ENCODE measurements around the gene CELF2.
A peak's percentile ranks its signal among the peaks of the same experiment; 100 is the strongest.

The CELF2 gene

GRCh38 chr10:11091517-11092102, 73.9 kb downstream of the CELF2 start:
- Histone ChIP-seq H3K9me3 (ENCODE audit: insufficient read depth, low read depth, low read length) (no peaks in the 10 kb centered on the region), H3K36me3 (ENCODE audit: insufficient read depth, low read depth, low read length) (no peaks in the 10 kb centered on the region), H3K4me1 (ENCODE audit: insufficient read depth, low read length) (peaks cover 30% of the 10 kb centered on the region), H3K27ac (ENCODE audit: low read length) (no peak overlapping the region), H3K4me3 (ENCODE audit: low read length) (no peak overlapping the region), H3K9ac (ENCODE audit: low read depth, low read length) (no peak overlapping the region), H3K27me3 (ENCODE audit: insufficient read depth, low read length) (no peaks in the 10 kb centered on the region)

- H3K4me3 ChIP-seq (ENCODE audit: low read length) = no peak overlapping the region
- H3K9me3 ChIP-seq (ENCODE audit: insufficient read depth, low read depth, low read length) = no peaks in the 10 kb centered on the region
- no peaks in the 10 kb centered on the region for H3K36me3 ChIP-seq (ENCODE audit: insufficient read depth, low read depth, low read length)
- H3K27ac ChIP-seq (ENCODE audit: low read length) = peak overlapping the region; percentile 31
- no peaks in the 10 kb centered on the region for H3K27me3 ChIP-seq (ENCODE audit: insufficient read depth, low read length)
- H3K4me1 ChIP-seq (ENCODE audit: insufficient read depth, low read length) = peaks cover 38% of the 10 kb centered on the region
- H3K9ac ChIP-seq (ENCODE audit: low read depth, low read length) = no peak overlapping the region
Measured at GRCh38 chr10:11093771-11094736, 76.4 kb downstream of the CELF2 start.

- peak overlapping the region; percentile 21; the same call in 1 of the 2 replicates for H3K9ac ChIP-seq (ENCODE audit: low read depth, low read length)
- no peak overlapping the region for H3K4me3 ChIP-seq (ENCODE audit: low read length)
- H3K27ac ChIP-seq (ENCODE audit: low read length) = no peak overlapping the region
- H3K27me3 ChIP-seq (ENCODE audit: insufficient read depth, low read length) = no peaks in the 10 kb centered on the region
- no peaks in the 10 kb centered on the region for H3K9me3 ChIP-seq (ENCODE audit: insufficient read depth, low read depth, low read length)
- no peaks in the 10 kb centered on the region for H3K36me3 ChIP-seq (ENCODE audit: insufficient read depth, low read depth, low read length)
- peaks cover 38% of the 10 kb centered on the region for H3K4me1 ChIP-seq (ENCODE audit: insufficient read depth, low read length)
Measured at GRCh38 chr10:11095374-11095801, 77.7 kb downstream of the CELF2 start.

- Histone ChIP-seq H3K27me3 (ENCODE audit: insufficient read depth, low read length) (no peaks in the 10 kb centered on the region), H3K27ac (ENCODE audit: low read length) (no peak overlapping the region), H3K4me3 (ENCODE audit: low read length) (peak overlapping the region; percentile 41; the same call in 1 of the 2 replicates)
Measured at GRCh38 chr10:11096422-11096821, 78.8 kb downstream of the CELF2 start.

GRCh38 chr10:11097686-11098085, 80.0 kb downstream of the CELF2 start:
- Histone ChIP-seq H3K27me3 (ENCODE audit: insufficient read depth, low read length) (no peaks in the 10 kb centered on the region), H3K36me3 (ENCODE audit: insufficient read depth, low read depth, low read length) (no peaks in the 10 kb centered on the region), H3K9me3 (ENCODE audit: insufficient read depth, low read depth, low read length) (no peaks in the 10 kb centered on the region), H3K27ac (ENCODE audit: low read length) (no peak overlapping the region), H3K4me3 (ENCODE audit: low read length) (no peak overlapping the region), H3K4me1 (ENCODE audit: insufficient read depth, low read length) (peaks cover 38% of the 10 kb centered on the region), H3K9ac (ENCODE audit: low read depth, low read length) (no peak overlapping the region)

More at GRCh38 chr10:11096422-11096821, 78.8 kb downstream of the CELF2 start:
- Histone ChIP-seq H3K36me3 (ENCODE audit: insufficient read depth, low read depth, low read length) (no peaks in the 10 kb centered on the region), H3K4me1 (ENCODE audit: insufficient read depth, low read length) (peaks cover 38% of the 10 kb centered on the region), H3K9ac (ENCODE audit: low read depth, low read length) (peak overlapping the region; percentile 22; the same call in 1 of the 2 replicates), H3K9me3 (ENCODE audit: insufficient read depth, low read depth, low read length) (no peaks in the 10 kb centered on the region)

GRCh38 chr10:11098666-11099065, 81.0 kb downstream of the CELF2 start:
- Histone ChIP-seq H3K9me3 (ENCODE audit: insufficient read depth, low read depth, low read length) (no peaks in the 10 kb centered on the region), H3K9ac (ENCODE audit: low read depth, low read length) (no peak overlapping the region), H3K4me3 (ENCODE audit: low read length) (no peak overlapping the region), H3K36me3 (ENCODE audit: insufficient read depth, low read depth, low read length) (no peaks in the 10 kb centered on the region), H3K27me3 (ENCODE audit: insufficient read depth, low read length) (no peaks in the 10 kb centered on the region), H3K27ac (ENCODE audit: low read length) (no peak overlapping the region), H3K4me1 (ENCODE audit: insufficient read depth, low read length) (peaks cover 37% of the 10 kb centered on the region)

- no peaks in the 10 kb centered on the region for H3K36me3 ChIP-seq (ENCODE audit: insufficient read depth, low read depth, low read length)
- H3K4me3 ChIP-seq (ENCODE audit: low read length) = no peak overlapping the region
- no peaks in the 10 kb centered on the region for H3K9me3 ChIP-seq (ENCODE audit: insufficient read depth, low read depth, low read length)
- H3K9ac ChIP-seq (ENCODE audit: low read depth, low read length) = no peak overlapping the region
- H3K27me3 ChIP-seq (ENCODE audit: insufficient read depth, low read length) = no peaks in the 10 kb centered on the region
- H3K27ac ChIP-seq (ENCODE audit: low read length) = no peak overlapping the region
- peaks cover 4% of the 10 kb centered on the region; the same call in 1 of the 2 replicates for H3K4me1 ChIP-seq (ENCODE audit: insufficient read depth, low read length)
Measured at GRCh38 chr10:11104772-11105675, 87.4 kb downstream of the CELF2 start.

GRCh38 chr10:11105676-11106004, 88.0 kb downstream of the CELF2 start:
- H3K27ac ChIP-seq (ENCODE audit: low read length) = no peak overlapping the region
- H3K36me3 ChIP-seq (ENCODE audit: insufficient read depth, low read depth, low read length) = no peaks in the 10 kb centered on the region
- no peaks in the 10 kb centered on the region for H3K9me3 ChIP-seq (ENCODE audit: insufficient read depth, low read depth, low read length)
- H3K9ac ChIP-seq (ENCODE audit: low read depth, low read length) = no peak overlapping the region
- H3K27me3 ChIP-seq (ENCODE audit: insufficient read depth, low read length) = no peaks in the 10 kb centered on the region
- H3K4me3 ChIP-seq (ENCODE audit: low read length) = no peak overlapping the region
- H3K4me1 ChIP-seq (ENCODE audit: insufficient read depth, low read length) = peaks cover 4% of the 10 kb centered on the region; the same call in 1 of the 2 replicates

- H3K9me3 ChIP-seq (ENCODE audit: insufficient read depth, low read depth, low read length) = no peaks in the 10 kb centered on the region
- no peak overlapping the region for H3K27ac ChIP-seq (ENCODE audit: low read length)
- H3K9ac ChIP-seq (ENCODE audit: low read depth, low read length) = no peak overlapping the region
- H3K4me1 ChIP-seq (ENCODE audit: insufficient read depth, low read length) = peaks cover 6% of the 10 kb centered on the region; the same call in 1 of the 2 replicates
- H3K4me3 ChIP-seq (ENCODE audit: low read length) = no peak overlapping the region
- H3K36me3 ChIP-seq (ENCODE audit: insufficient read depth, low read depth, low read length) = no peaks in the 10 kb centered on the region
- no peaks in the 10 kb centered on the region for H3K27me3 ChIP-seq (ENCODE audit: insufficient read depth, low read length)
Measured at GRCh38 chr10:11106621-11107374, 89.1 kb downstream of the CELF2 start.

- no peak overlapping the region for H3K27ac ChIP-seq (ENCODE audit: low read length)
- no peak overlapping the region for H3K9ac ChIP-seq (ENCODE audit: low read depth, low read length)
- no peak overlapping the region for H3K4me3 ChIP-seq (ENCODE audit: low read length)
- no peaks in the 10 kb centered on the region for H3K9me3 ChIP-seq (ENCODE audit: insufficient read depth, low read depth, low read length)
- H3K27me3 ChIP-seq (ENCODE audit: insufficient read depth, low read length) = no peaks in the 10 kb centered on the region
- H3K4me1 ChIP-seq (ENCODE audit: insufficient read depth, low read length) = peaks cover 6% of the 10 kb centered on the region; the same call in 1 of the 2 replicates
- H3K36me3 ChIP-seq (ENCODE audit: insufficient read depth, low read depth, low read length) = no peaks in the 10 kb centered on the region
Measured at GRCh38 chr10:11107948-11108347, 90.3 kb downstream of the CELF2 start.

GRCh38 chr10:11108356-11108755, 90.7 kb downstream of the CELF2 start:
- Histone ChIP-seq H3K9me3 (ENCODE audit: insufficient read depth, low read depth, low read length) (no peaks in the 10 kb centered on the region), H3K9ac (ENCODE audit: low read depth, low read length) (no peak overlapping the region), H3K4me1 (ENCODE audit: insufficient read depth, low read length) (peaks cover 6% of the 10 kb centered on the region; the same call in 1 of the 2 replicates), H3K36me3 (ENCODE audit: insufficient read depth, low read depth, low read length) (no peaks in the 10 kb centered on the region), H3K27me3 (ENCODE audit: insufficient read depth, low read length) (no peaks in the 10 kb centered on the region), H3K27ac (ENCODE audit: low read length) (no peak overlapping the region), H3K4me3 (ENCODE audit: low read length) (no peak overlapping the region)
